ENCODE data around the gene SPACA4.

SPACA4 gene

GRCh38 chr19:48614436-48615230 lies 8.1 kb downstream of the SPACA4 start, which contains the start of gene FAM83E:
Gene FAM83E (minus strand): TSS chr19:48615076. CDS start chr19:48613372, 1,704 bp downstream.
- H2BK120ac ChIP-seq (ENCODE audit: low read depth, low read length): no peak within 1 kb of the TSS
- 58% methylated on average over 26 of the region's 31 CpGs for WGBS

GRCh38 chr19:48615231-48616040 lies 8.9 kb downstream of the SPACA4 start:
- Histone ChIP-seq H3K9me3 (ENCODE audit: control insufficient read depth, low read length) (no peaks in the 10 kb centered on the region), H2AFZ (ENCODE audit: low read depth, low read length) (no peak overlapping the region)
- 88% methylated on average over 17 of the region's 19 CpGs for WGBS

More at GRCh38 chr19:48614436-48615230, 8.1 kb downstream of the SPACA4 start, which contains the start of gene FAM83E:
- no peaks in the 10 kb centered on the region for H3K27me3 ChIP-seq (ENCODE audit: control insufficient read depth in 1 of 2, insufficient read depth in 1 of 2, low read length in 2 of 2)
- peaks cover 34% of the 10 kb centered on the region for H3K4me1 ChIP-seq (ENCODE audit: control insufficient read depth, insufficient read depth, low read depth, low read length)
- H3K9ac ChIP-seq (ENCODE audit: low read length): peak within 1 kb of the TSS; percentile 100
- no peak within 1 kb of the TSS for H4K91ac ChIP-seq (ENCODE audit: low read length)
- H3K36me3 ChIP-seq (ENCODE audit: control insufficient read depth in 1 of 2, insufficient read depth in 2 of 2, low read depth in 1 of 2, low read length in 2 of 2): peaks cover 29 to 57% of the 10 kb centered on the region in 2 experiments
- peak within 1 kb of the TSS; percentile 8 for H3K27ac ChIP-seq (ENCODE audit: low read length, poor library complexity, severe bottlenecking)
- H2BK5ac ChIP-seq (ENCODE audit: low read depth, low read length, poor library complexity, severe bottlenecking): no peak within 1 kb of the TSS
- H3K4me3 ChIP-seq (ENCODE audit: insufficient read depth in 1 of 2, low read depth in 1 of 2, low read length in 2 of 2): no peak within 1 kb of the TSS
- peak within 1 kb of the TSS in 1 of 2 experiments; percentile 22 for H3K18ac ChIP-seq (ENCODE audit: low read depth in 1 of 2, low read length in 2 of 2)
- no peak within 1 kb of the TSS for H2AFZ ChIP-seq (ENCODE audit: low read depth, low read length)
- H3K79me1 ChIP-seq (replicated peaks; ENCODE audit: low read length, poor library complexity, severe bottlenecking): peaks cover 1% of the 10 kb centered on the region
- no peak within 1 kb of the TSS for H3K14ac ChIP-seq (ENCODE audit: low read length in 2 of 2)
- DNase-seq: no peak
- H3K9me3 ChIP-seq (ENCODE audit: control insufficient read depth, low read length): no peaks in the 10 kb centered on the region
- H3K4ac ChIP-seq (ENCODE audit: low read depth in 1 of 2, low read length in 2 of 2): no peak within 1 kb of the TSS
- no peak within 1 kb of the TSS for H2BK15ac ChIP-seq (ENCODE audit: low read depth, poor library complexity, severe bottlenecking)
- peak within 1 kb of the TSS; percentile 1 for H4K8ac ChIP-seq (ENCODE audit: low read length)
- H2BK12ac ChIP-seq (ENCODE audit: low read length in 2 of 2): peak within 1 kb of the TSS in 1 of 2 experiments; percentile 9
- no peak within 1 kb of the TSS for H3K4me2 ChIP-seq (ENCODE audit: low read length, poor library complexity, severe bottlenecking)
- H3K23ac ChIP-seq (ENCODE audit: low read length in 2 of 2): peak within 1 kb of the TSS in 1 of 2 experiments; percentile 2
- no peak within 1 kb of the TSS for H2AK5ac ChIP-seq (ENCODE audit: low read length, severe bottlenecking)

GRCh38 chr19:48616041-48616436 lies 9.5 kb downstream of the SPACA4 start:
- 94% methylated on average over 16 of the region's 16 CpGs for WGBS
- no peak overlapping the region for H3K14ac ChIP-seq (ENCODE audit: low read length in 2 of 2)
- H3K27me3 ChIP-seq (ENCODE audit: control insufficient read depth in 1 of 2, insufficient read depth in 1 of 2, low read length in 2 of 2): no peaks in the 10 kb centered on the region
- H3K27ac ChIP-seq (ENCODE audit: low read length, poor library complexity, severe bottlenecking): no peak overlapping the region
- peaks cover 6% of the 10 kb centered on the region for H3K79me1 ChIP-seq (replicated peaks; ENCODE audit: low read length, poor library complexity, severe bottlenecking)
- no peak overlapping the region for H2BK120ac ChIP-seq (ENCODE audit: low read depth, low read length)
- no peak for DNase-seq
- peak overlapping the region; percentile 100 for H3K9ac ChIP-seq (ENCODE audit: low read length)
- no peaks in the 10 kb centered on the region for H3K9me3 ChIP-seq (ENCODE audit: control insufficient read depth, low read length)
- no peak overlapping the region for H4K91ac ChIP-seq (ENCODE audit: low read length)
- no peak overlapping the region for H2BK15ac ChIP-seq (ENCODE audit: low read depth, poor library complexity, severe bottlenecking)
- H4K8ac ChIP-seq (ENCODE audit: low read length): no peak overlapping the region
- H2AK5ac ChIP-seq (ENCODE audit: low read length, severe bottlenecking): no peak overlapping the region
- H3K18ac ChIP-seq (ENCODE audit: low read depth in 1 of 2, low read length in 2 of 2): no peak overlapping the region
- no peak overlapping the region for H2AFZ ChIP-seq (ENCODE audit: low read depth, low read length)
- H3K4me2 ChIP-seq (ENCODE audit: low read length, poor library complexity, severe bottlenecking): no peak overlapping the region
- peaks cover 38% of the 10 kb centered on the region for H3K4me1 ChIP-seq (ENCODE audit: control insufficient read depth, insufficient read depth, low read depth, low read length)
- no peak overlapping the region for H2BK5ac ChIP-seq (ENCODE audit: low read depth, low read length, poor library complexity, severe bottlenecking)
- H2BK12ac ChIP-seq (ENCODE audit: low read length in 2 of 2): no peak overlapping the region
- no peak overlapping the region for H3K4ac ChIP-seq (ENCODE audit: low read depth in 1 of 2, low read length in 2 of 2)
- peak overlapping the region in 1 of 2 experiments; percentile 94 for H3K4me3 ChIP-seq (ENCODE audit: insufficient read depth in 1 of 2, low read depth in 1 of 2, low read length in 2 of 2)
- H3K23ac ChIP-seq (ENCODE audit: low read length in 2 of 2): no peak overlapping the region
- H3K36me3 ChIP-seq (ENCODE audit: control insufficient read depth in 1 of 2, insufficient read depth in 2 of 2, low read depth in 1 of 2, low read length in 2 of 2): peaks cover 29 to 57% of the 10 kb centered on the region in 2 experiments

More at GRCh38 chr19:48615231-48616040, 8.9 kb downstream of the SPACA4 start:
- no peak overlapping the region for H2BK12ac ChIP-seq (ENCODE audit: low read length in 2 of 2)
- no peak overlapping the region for H3K18ac ChIP-seq (ENCODE audit: low read depth in 1 of 2, low read length in 2 of 2)
- peaks cover 38% of the 10 kb centered on the region for H3K4me1 ChIP-seq (ENCODE audit: control insufficient read depth, insufficient read depth, low read depth, low read length)
- no peak overlapping the region for H3K4me3 ChIP-seq (ENCODE audit: insufficient read depth in 1 of 2, low read depth in 1 of 2, low read length in 2 of 2)
- H2BK15ac ChIP-seq (ENCODE audit: low read depth, poor library complexity, severe bottlenecking): no peak overlapping the region
- H3K23ac ChIP-seq (ENCODE audit: low read length in 2 of 2): no peak overlapping the region
- no peak overlapping the region for H3K4ac ChIP-seq (ENCODE audit: low read depth in 1 of 2, low read length in 2 of 2)
- no peak overlapping the region for H2BK5ac ChIP-seq (ENCODE audit: low read depth, low read length, poor library complexity, severe bottlenecking)
- DNase-seq: no peak
- H4K8ac ChIP-seq (ENCODE audit: low read length): no peak overlapping the region
- H3K14ac ChIP-seq (ENCODE audit: low read length in 2 of 2): no peak overlapping the region
- peak overlapping the region; percentile 100 for H3K9ac ChIP-seq (ENCODE audit: low read length)
- H3K27me3 ChIP-seq (ENCODE audit: control insufficient read depth in 1 of 2, insufficient read depth in 1 of 2, low read length in 2 of 2): no peaks in the 10 kb centered on the region
- no peak overlapping the region for H3K4me2 ChIP-seq (ENCODE audit: low read length, poor library complexity, severe bottlenecking)
- H2AK5ac ChIP-seq (ENCODE audit: low read length, severe bottlenecking): no peak overlapping the region
- H3K36me3 ChIP-seq (ENCODE audit: control insufficient read depth in 1 of 2, insufficient read depth in 2 of 2, low read depth in 1 of 2, low read length in 2 of 2): peaks cover 29 to 57% of the 10 kb centered on the region in 2 experiments
- H3K79me1 ChIP-seq (replicated peaks; ENCODE audit: low read length, poor library complexity, severe bottlenecking): peaks cover 5% of the 10 kb centered on the region
- no peak overlapping the region for H2BK120ac ChIP-seq (ENCODE audit: low read depth, low read length)
- no peak overlapping the region for H4K91ac ChIP-seq (ENCODE audit: low read length)
- H3K27ac ChIP-seq (ENCODE audit: low read length, poor library complexity, severe bottlenecking): no peak overlapping the region
